CD4-positive, alpha-beta T cell (primary cell): ENCODE measurements around the gene DEF6. TPM values are rescaled to one million over a fixed set of nuclear protein-coding genes. Genes with fewer than 3 reads are reported as not detected.

Experiments used
- ATAC-seq: fragments of 200-7000 bp; cut with Tn5 transposase; one replicate; pipeline ENCODE4 v1.10.0; 2022; ENCODE audit warnings: mild to moderate bottlenecking; ENCODE audit not compliant: poor library complexity
- CTCF ChIA-PET: fragments of 350-600 bp; sonication (Branson Sonifier 250); formaldehyde crosslinking; loops from one replicate; lab custom pipeline; 2021; ENCODE audit warnings: antibody characterized with exemption, inconsistent platforms; lab: Charles Lee
- POLR2A ChIA-PET: fragments of 350-600 bp; sonication (Branson Sonifier 250); formaldehyde crosslinking; loops from one replicate; lab custom pipeline; 2021; ENCODE audit warnings: antibody characterized with exemption, inconsistent platforms; lab: Charles Lee
- DNase-seq, 14 experiments: peaks; one replicate each; pipeline ENCODE4 v3.0.0-alpha.2; 2013 to 2020; ENCODE audit warnings: mixed read lengths in 2 of 14
- H3K27ac ChIP-seq, 2 donors: one replicate each; pipeline versions ENCODE4 v1.5.1 to v1.7.0; 2013; ENCODE audit warnings: low read length in 2 of 2, low read depth in 1 of 2, mild to moderate bottlenecking in 1 of 2
- H3K27me3 ChIP-seq, 2 experiments: 1 replicate in 1 of 2; 2 replicates in 1 of 2; pipeline versions ENCODE4 v1.6.1 to v1.7.0; 2013; ENCODE audit warnings: low read length in 2 of 2, control low read depth in 1 of 2, mild to moderate bottlenecking in 1 of 2, moderate library complexity in 1 of 2; ENCODE audit not compliant: insufficient read depth in 2 of 2, control insufficient read depth in 1 of 2
- H3K36me3 ChIP-seq: one replicate; pipeline ENCODE4 v1.6.1; 2013; ENCODE audit warnings: low read length, control low read depth; ENCODE audit not compliant: insufficient read depth
- H3K4me1 ChIP-seq: one replicate; pipeline ENCODE4 v1.6.1; 2013; ENCODE audit warnings: low read length, control low read depth; ENCODE audit not compliant: insufficient read depth
- H3K4me3 ChIP-seq: one replicate; pipeline ENCODE4 v1.5.1; 2013; ENCODE audit warnings: mild to moderate bottlenecking, low read length, moderate library complexity
- H3K9me3 ChIP-seq, 2 experiments: 1 replicate in 1 of 2; 2 replicates in 1 of 2; pipeline versions ENCODE4 v1.6.1 to v1.7.0; 2013; ENCODE audit warnings: low read length in 2 of 2, mild to moderate bottlenecking in 2 of 2, control low read depth in 1 of 2, moderate library complexity in 1 of 2; ENCODE audit not compliant: control insufficient read depth in 1 of 2, insufficient read depth in 1 of 2
- H3K27ac Mint-ChIP-seq: one replicate; pipeline ENCODE4 v1.8.0; 2020; ENCODE audit warnings: mixed read lengths
- H3K27me3 Mint-ChIP-seq: one replicate; pipeline ENCODE4 v1.8.0; 2021; ENCODE audit warnings: mixed read lengths
- H3K36me3 Mint-ChIP-seq: one replicate; pipeline ENCODE4 v1.8.0; 2021; ENCODE audit warnings: low read depth, mixed read lengths
- H3K4me1 Mint-ChIP-seq: one replicate; pipeline ENCODE4 v1.8.0; 2021; ENCODE audit warnings: low read depth, mixed read lengths
- H3K4me3 Mint-ChIP-seq: one replicate; pipeline ENCODE4 v1.8.0; 2020; ENCODE audit warnings: mild to moderate bottlenecking, mixed read lengths
- H3K9me3 Mint-ChIP-seq: one replicate; pipeline ENCODE4 v1.8.0; 2020; ENCODE audit warnings: mixed read lengths
- CTCF ChIP-seq: fragments of 200-600 bp; IDR thresholded peaks from one replicate; pipeline ENCODE4 v1.8.0; 2022; ENCODE audit warnings: antibody characterized with exemption, mild to moderate bottlenecking
- intact Hi-C, 2 experiments: fragments of 100-400 bp; cut with DNase I in 1 of 2; cut with micrococcal nuclease in 1 of 2; formaldehyde crosslinking; loops; one replicate each; pipeline versions ENCODE4 v1.15.1 to v1.9.0; 2023 to 2025; cut with DNase I, micrococcal nuclease
- total RNA-seq, 174 experiments: library from RNA in 2 of 174; stranded (reverse) in 2 of 174; gene quantifications; one replicate each; pipeline ENCODE4 v1.2.3 and lab custom pipeline; 2021 to 2026

Gene DEF6
- total RNA-seq, 2 experiments from 2014 or later = 209 to 212 TPM

- Histone ChIP-seq H3K9me3 (no peaks in the 10 kb centered on the region), H3K4me3 (no peak overlapping the region), H3K27ac (no peak overlapping the region), H3K27me3 (no peaks in the 10 kb centered on the region), H3K36me3 (peaks cover 2% of the 10 kb centered on the region), H3K4me1 (peaks cover 18% of the 10 kb centered on the region)
- Mint-ChIP-seq H3K36me3 (peaks cover 16% of the 10 kb centered on the region), H3K27me3 (no peaks in the 10 kb centered on the region), H3K9me3 (no peaks in the 10 kb centered on the region), H3K4me1 (peaks cover 71% of the 10 kb centered on the region), H3K4me3 (no peak overlapping the region), H3K27ac (peak overlapping the region; percentile 29)
- DNase-seq = no peak
- POLR2A ChIA-PET = no interaction called here
- no peak for ATAC-seq
- intact Hi-C loops = loop anchor here in 1 of 2 experiments (10.0 kb wide), 1 partner anchor 760 kb away; the partner anchor contains the start of genes MAPK14 and SLC26A8
- CTCF ChIA-PET = no interaction called here
- TF ChIP-seq CTCF = no peak
These were observed 32.9 kb upstream of the DEF6 start for GRCh38 chr6:35264550-35265274.

- H3K4me1 ChIP-seq = peaks cover 12% of the 10 kb centered on the region
- peaks cover 2% of the 10 kb centered on the region for H3K36me3 ChIP-seq
- Mint-ChIP-seq H3K27ac (no peak overlapping the region), H3K4me1 (peaks cover 65% of the 10 kb centered on the region), H3K9me3 (no peaks in the 10 kb centered on the region), H3K36me3 (peaks cover 9% of the 10 kb centered on the region), H3K4me3 (no peak overlapping the region), H3K27me3 (no peaks in the 10 kb centered on the region)
- no peaks in the 10 kb centered on the region for H3K27me3 ChIP-seq
- TF ChIP-seq CTCF = no peak
- ChIA-PET POLR2A (no interaction called here), CTCF (no interaction called here)
- ATAC-seq (no peak), DNase-seq (no peak)
- no peak overlapping the region for H3K27ac ChIP-seq
- intact Hi-C loops = loop anchor here in 1 of 2 experiments (10.0 kb wide), 1 partner anchor 759 kb away; the partner anchor contains the start of genes MAPK14 and SLC26A8
- H3K9me3 ChIP-seq = no peaks in the 10 kb centered on the region
- H3K4me3 ChIP-seq = no peak overlapping the region
These were observed 32.1 kb upstream of the DEF6 start for GRCh38 chr6:35265523-35265922.

GRCh38 chr6:35267446-35267845 lies 30.2 kb upstream of the DEF6 start:
- Mint-ChIP-seq H3K27ac (peak overlapping the region; percentile 29), H3K9me3 (no peaks in the 10 kb centered on the region), H3K36me3 (peaks cover 9% of the 10 kb centered on the region), H3K4me3 (no peak overlapping the region), H3K4me1 (peaks cover 47% of the 10 kb centered on the region), H3K27me3 (no peaks in the 10 kb centered on the region)
- Histone ChIP-seq H3K27me3 (no peaks in the 10 kb centered on the region), H3K27ac (no peak overlapping the region), H3K4me1 (peaks cover 7% of the 10 kb centered on the region), H3K9me3 (no peaks in the 10 kb centered on the region), H3K36me3 (peaks cover 2% of the 10 kb centered on the region), H3K4me3 (no peak overlapping the region)
- CTCF ChIA-PET = no interaction called here
- no peak for TF ChIP-seq CTCF
- no peak for DNase-seq
- ATAC-seq = no peak
- intact Hi-C loops = loop anchor here in 1 of 2 experiments (10.0 kb wide), 1 partner anchor 757 kb away; the partner anchor contains the start of genes MAPK14 and SLC26A8
- POLR2A ChIA-PET = no interaction called here
